CD4-positive, alpha-beta T cell treated with Interleukin-12 subunit alpha and Interleukin-12 subunit beta, for 1 hour (primary cell): ENCODE results near the gene COPS2.
"Not testable (repeated sequence)": the region's sequence is repeated elsewhere in the genome, so short reads cannot be mapped to it uniquely, and the experiment has no call there.

ENCODE experiments used
- DNase-seq: peaks from one replicate; pipeline ENCODE4 v3.0.0-alpha.2; 2020

The COPS2 gene

GRCh38 chr15:49101536-49101935, 53.9 kb downstream of the COPS2 start:
- no peak for DNase-seq

- no peak for DNase-seq
These were observed 59.2 kb downstream of the COPS2 start for GRCh38 chr15:49096090-49096750.

GRCh38 chr15:49094923-49095322, 60.5 kb downstream of the COPS2 start:
- DNase-seq = no peak

- no peak for DNase-seq
These were observed 61.9 kb downstream of the COPS2 start for GRCh38 chr15:49093252-49094105.

GRCh38 chr15:49088996-49089395, 66.4 kb downstream of the COPS2 start:
- no peak for DNase-seq

DNA sequence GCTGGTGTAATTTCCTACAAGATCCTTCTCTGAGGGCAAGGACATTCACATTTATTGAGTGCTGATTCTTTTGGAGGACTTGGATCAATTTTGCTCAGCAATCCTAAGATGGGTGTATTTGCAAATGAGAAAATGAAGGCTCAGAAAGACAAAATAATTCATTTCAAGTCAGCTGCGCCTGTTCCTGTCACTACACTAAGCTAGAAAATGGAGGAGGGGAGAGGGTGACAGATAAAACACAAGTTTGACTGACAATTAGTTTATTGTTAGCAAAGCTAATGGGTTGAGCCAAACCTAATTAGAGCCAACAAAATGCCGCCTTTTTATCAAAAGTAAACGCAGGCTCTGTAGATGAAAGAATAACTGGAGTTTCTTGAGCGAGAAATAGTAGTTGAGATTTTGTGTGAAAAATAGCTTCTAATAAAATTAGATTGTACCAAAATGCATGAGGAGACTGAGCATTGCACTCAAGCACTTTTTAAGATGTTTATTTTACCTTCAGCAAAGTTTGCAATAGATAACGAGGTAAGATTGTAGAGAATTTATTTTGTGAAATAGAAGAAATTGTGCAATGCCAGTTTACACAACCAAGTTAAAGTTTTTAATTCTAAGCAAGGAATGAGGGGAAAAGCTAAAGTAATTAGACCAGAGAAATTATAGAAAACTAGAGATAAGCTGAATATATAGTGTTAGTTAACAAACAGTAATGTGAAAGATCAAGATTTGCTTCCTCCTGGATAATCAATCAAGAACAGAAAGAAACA, 69.5 kb downstream of the COPS2 start:
- DNase-seq = no peak

GRCh38 chr15:49084285-49084570, 71.2 kb downstream of the COPS2 start:
- DNase-seq = no peak

DNA sequence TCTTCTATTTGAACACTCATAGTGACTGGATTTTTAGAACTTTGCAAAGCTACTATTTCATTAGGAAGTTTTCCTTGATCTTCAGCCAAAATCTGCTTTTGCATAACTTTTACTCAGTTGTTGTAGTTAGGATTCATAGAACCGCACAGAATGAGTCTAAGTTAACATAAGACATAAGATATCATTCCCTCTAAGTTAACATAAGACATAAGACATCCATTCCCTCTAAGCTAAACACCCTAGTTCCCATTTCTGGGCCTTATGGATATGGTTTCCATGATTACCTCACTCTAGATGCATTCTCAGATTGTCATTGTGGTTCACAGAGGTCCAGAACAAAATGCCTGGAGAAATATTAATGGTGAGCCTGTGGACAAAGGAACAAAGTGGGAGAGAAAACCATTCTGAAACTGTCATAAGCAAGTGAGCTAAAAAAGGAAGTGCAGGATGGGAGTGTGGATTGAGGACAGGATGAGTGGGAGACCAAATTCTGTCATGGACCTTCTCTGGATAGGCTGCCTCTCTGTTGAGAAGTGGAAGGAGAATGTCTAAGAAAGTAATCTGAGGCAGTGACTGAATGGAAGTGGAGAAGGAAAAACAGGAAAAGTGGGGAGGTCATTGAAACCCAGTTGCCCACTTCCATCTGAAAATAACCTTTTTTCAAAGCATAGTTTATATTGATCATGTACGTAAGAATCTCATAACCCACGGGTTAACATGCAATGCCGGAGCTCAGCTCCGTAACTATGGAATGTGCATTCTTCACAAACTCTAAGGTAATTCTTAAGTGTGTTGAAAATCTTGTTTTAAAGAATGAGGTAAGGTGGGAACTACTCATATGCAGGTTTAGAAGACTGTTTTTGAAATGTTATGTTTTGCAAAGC, 71.8 kb downstream of the COPS2 start:
- no peak for DNase-seq

- no peak for DNase-seq
These were observed 72.4 kb downstream of the COPS2 start for GRCh38 chr15:49082960-49083359.

GRCh38 chr15:49079340-49080039, 75.9 kb downstream of the COPS2 start:
- no peak for DNase-seq

GRCh38 chr15:49075881-49076280, 79.5 kb downstream of the COPS2 start:
- DNase-seq = no peak

- not testable (repeated sequence) for DNase-seq
These were observed 80.7 kb downstream of the COPS2 start for GRCh38 chr15:49074589-49075287.
